Hepatocyte (in vitro differentiated cells): ENCODE data around the gene ELOA. TPM values are rescaled to one million over a fixed set of nuclear protein-coding genes. Genes with fewer than 3 reads are reported as not detected.

ENCODE experiments used
- DNase-seq: peaks from one replicate; pipeline ENCODE4 v3.0.0-alpha.2; 2016; ENCODE audit warnings: low spot score
- H2AFZ ChIP-seq: fragments of 200-600 bp; sonication (generic); 2 replicates; pipeline ENCODE4 v1.6.0; 2016; ENCODE audit warnings: antibody characterized with exemption, mild to moderate bottlenecking
- H3K27ac ChIP-seq: fragments of 200-600 bp; sonication (generic); 2 replicates; pipeline ENCODE4 v1.5.1; 2016; ENCODE audit warnings: mild to moderate bottlenecking
- H3K27me3 ChIP-seq: fragments of 200-600 bp; sonication (generic); 2 replicates; pipeline ENCODE4 v1.6.1; 2016
- H3K36me3 ChIP-seq: fragments of 200-600 bp; sonication (generic); replicated peaks from 2 replicates; pipeline ENCODE4 v1.5.1; 2016; ENCODE audit warnings: low read depth; ENCODE audit not compliant: insufficient read depth
- H3K4me1 ChIP-seq: fragments of 200-600 bp; sonication (generic); 2 replicates; pipeline ENCODE4 v1.5.1; 2016; ENCODE audit warnings: mild to moderate bottlenecking, moderate library complexity; ENCODE audit not compliant: insufficient read depth
- H3K4me2 ChIP-seq: fragments of 200-600 bp; sonication (generic); 2 replicates; pipeline ENCODE4 v1.6.0; 2016
- H3K4me3 ChIP-seq: fragments of 200-600 bp; sonication (generic); 2 replicates; pipeline ENCODE4 v1.5.1; 2016; ENCODE audit warnings: mild to moderate bottlenecking
- H3K79me2 ChIP-seq: fragments of 200-600 bp; sonication (generic); 2 replicates; pipeline ENCODE4 v1.6.0; 2017; ENCODE audit warnings: mild to moderate bottlenecking
- H3K9me2 ChIP-seq: fragments of 200-600 bp; sonication (generic); replicated peaks from 2 replicates; pipeline ENCODE4 v1.6.0; 2017; ENCODE audit warnings: mild to moderate bottlenecking; ENCODE audit not compliant: insufficient read depth
- H3K9me3 ChIP-seq: fragments of 200-600 bp; sonication (generic); 2 replicates; pipeline ENCODE4 v1.5.1; 2016; ENCODE audit warnings: low read depth, mild to moderate bottlenecking
- H4K20me1 ChIP-seq: fragments of 200-600 bp; sonication (generic); 2 replicates; pipeline ENCODE4 v1.6.0; 2016; ENCODE audit warnings: mild to moderate bottlenecking; ENCODE audit not compliant: insufficient read depth, poor library complexity, severe bottlenecking
- EZH2 ChIP-seq: fragments of 200-600 bp; sonication (generic); IDR thresholded peaks from 2 replicates; pipeline ENCODE4 v1.6.1; 2016; ENCODE audit warnings: antibody characterized with exemption, mild to moderate bottlenecking, borderline replicate concordance
- EZH2phosphoT487 ChIP-seq: fragments of 200-600 bp; sonication (generic); IDR thresholded peaks from one replicate; pipeline ENCODE4 v1.6.1; 2018; ENCODE audit warnings: antibody characterized with exemption, mild to moderate bottlenecking, low read depth, moderate library complexity; ENCODE audit not compliant: unreplicated experiment, severe bottlenecking
- WGBS: methylation state at CpG from one replicate; pipeline ENCODE4 v1.1.6; 2016; ENCODE audit warnings: low lambda C conversion rate; ENCODE audit errors: missing lambda C conversion rate; 5-methylcytosine and 5-hydroxymethylcytosine counted together
- polyA plus RNA-seq: library from polyadenylated mRNA; unstranded; fragments of >200 nt; fragmentation: Nextera tagmentation; extraction: Ambion mirVana; gene quantifications from 2 replicates; pipeline ENCODE4 v1.2.1, GENCODE V29; 2016
- total RNA-seq: library from RNA; depleted of rRNA; stranded (reverse); fragments of >200 nt; gene quantifications from 2 replicates; pipeline ENCODE4 v1.2.3, GENCODE V29; 2014
- TF ChIP-seq, protein P1 (sequence below): fragments of 200-600 bp; sonication (generic); IDR thresholded peaks from 2 replicates; pipeline ENCODE4 v1.5.1; 2016; ENCODE audit warnings: antibody characterized with exemption, mild to moderate bottlenecking; ENCODE audit not compliant: poor library complexity

ELOA gene
- total and polyA plus RNA-seq, 2 experiments from 2014 or later = 25.6 to 26.0 TPM

DNA sequence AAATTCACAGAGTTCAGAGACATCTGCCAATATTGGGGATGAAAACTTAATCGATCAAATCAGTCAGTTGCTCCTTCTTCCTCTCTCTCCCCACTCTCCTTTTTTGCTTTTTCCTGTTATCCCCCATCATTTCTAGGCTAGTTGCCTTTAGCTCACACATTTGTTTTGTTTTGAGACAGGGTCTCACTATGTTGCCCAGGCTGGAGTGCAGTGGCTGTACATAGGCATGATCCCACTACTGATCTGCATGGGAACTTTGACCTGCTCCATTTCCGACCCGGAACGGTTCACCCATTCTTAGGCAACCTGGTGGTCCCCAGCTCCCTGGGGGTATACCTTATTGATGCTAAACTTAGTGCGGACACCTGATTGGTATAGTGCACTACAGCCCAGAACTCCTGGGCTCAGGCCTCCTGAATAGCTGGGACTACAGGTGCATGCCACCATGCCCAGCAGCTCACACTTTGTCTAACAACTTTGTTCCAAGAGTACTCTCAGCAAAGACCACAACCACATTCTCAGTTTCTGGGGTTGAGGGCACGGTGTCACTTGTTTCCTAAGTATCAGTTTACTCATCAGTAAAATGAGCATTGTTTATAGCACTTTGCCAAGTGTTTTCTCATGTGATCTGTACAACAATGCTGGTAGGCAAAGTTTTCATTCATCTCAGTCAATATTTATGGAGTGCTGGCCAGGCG, 6.7 kb upstream of the ELOA start:
- no peaks in the 10 kb centered on the region for H3K9me3 ChIP-seq
- TF ChIP-seq EZH2phosphoT487 (no peak), EZH2 (no peak)
- TF ChIP-seq, protein P1, sequence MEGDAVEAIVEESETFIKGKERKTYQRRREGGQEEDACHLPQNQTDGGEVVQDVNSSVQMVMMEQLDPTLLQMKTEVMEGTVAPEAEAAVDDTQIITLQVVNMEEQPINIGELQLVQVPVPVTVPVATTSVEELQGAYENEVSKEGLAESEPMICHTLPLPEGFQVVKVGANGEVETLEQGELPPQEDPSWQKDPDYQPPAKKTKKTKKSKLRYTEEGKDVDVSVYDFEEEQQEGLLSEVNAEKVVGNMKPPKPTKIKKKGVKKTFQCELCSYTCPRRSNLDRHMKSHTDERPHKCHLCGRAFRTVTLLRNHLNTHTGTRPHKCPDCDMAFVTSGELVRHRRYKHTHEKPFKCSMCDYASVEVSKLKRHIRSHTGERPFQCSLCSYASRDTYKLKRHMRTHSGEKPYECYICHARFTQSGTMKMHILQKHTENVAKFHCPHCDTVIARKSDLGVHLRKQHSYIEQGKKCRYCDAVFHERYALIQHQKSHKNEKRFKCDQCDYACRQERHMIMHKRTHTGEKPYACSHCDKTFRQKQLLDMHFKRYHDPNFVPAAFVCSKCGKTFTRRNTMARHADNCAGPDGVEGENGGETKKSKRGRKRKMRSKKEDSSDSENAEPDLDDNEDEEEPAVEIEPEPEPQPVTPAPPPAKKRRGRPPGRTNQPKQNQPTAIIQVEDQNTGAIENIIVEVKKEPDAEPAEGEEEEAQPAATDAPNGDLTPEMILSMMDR = no peak

DNA sequence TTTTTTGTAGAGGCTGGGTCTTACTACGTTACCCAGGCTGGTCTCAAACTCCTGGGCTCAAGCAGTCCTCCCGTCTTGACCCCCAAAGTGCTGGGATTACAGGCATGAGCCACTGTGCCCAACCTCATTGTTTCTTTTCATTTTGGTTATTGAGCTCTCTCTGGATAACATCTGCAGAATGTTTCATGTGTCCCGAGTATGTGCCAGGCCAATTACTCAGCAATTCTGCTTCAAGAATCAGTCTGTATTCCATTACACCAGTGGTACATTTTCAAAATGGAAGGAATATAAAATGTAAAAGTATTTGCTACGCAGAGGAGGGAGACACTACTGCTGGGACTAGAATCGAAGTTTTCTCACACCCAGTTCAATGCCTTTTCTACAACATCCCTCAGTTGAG, 1.7 kb upstream of the ELOA start:
- Histone ChIP-seq H2AFZ (no peak overlapping the region), H3K9me2 (no peaks in the 10 kb centered on the region), H4K20me1 (peaks cover 23% of the 10 kb centered on the region), H3K36me3 (no peaks in the 10 kb centered on the region), H3K4me1 (peaks cover 16% of the 10 kb centered on the region), H3K79me2 (peaks cover 45% of the 10 kb centered on the region), H3K9me3 (no peaks in the 10 kb centered on the region), H3K27ac (no peak overlapping the region), H3K27me3 (no peaks in the 10 kb centered on the region), H3K4me2 (no peak overlapping the region), H3K4me3 (no peak overlapping the region)
- no peak for TF ChIP-seq EZH2
- TF ChIP-seq, protein P1 = no peak
- no peak for TF ChIP-seq EZH2phosphoT487
- DNase-seq = no peak
- WGBS = 93% methylated on average over 5 of the region's 5 CpGs

More for the DNA sequence above, 6.7 kb upstream of the ELOA start:
- Histone ChIP-seq H2AFZ (no peak overlapping the region), H3K79me2 (peaks cover 27% of the 10 kb centered on the region), H3K4me3 (no peak overlapping the region), H3K27ac (no peak overlapping the region), H3K4me1 (no peaks in the 10 kb centered on the region), H3K27me3 (no peaks in the 10 kb centered on the region), H4K20me1 (no peaks in the 10 kb centered on the region), H3K4me2 (no peak overlapping the region), H3K9me2 (no peaks in the 10 kb centered on the region), H3K36me3 (no peaks in the 10 kb centered on the region)
- 96% methylated on average over 7 of the region's 7 CpGs for WGBS
- DNase-seq = no peak

- 16% methylated on average over 21 of the region's 28 CpGs for WGBS
- Histone ChIP-seq H3K9me2 (no peaks in the 10 kb centered on the region), H3K27me3 (no peaks in the 10 kb centered on the region), H3K4me1 (peaks cover 16% of the 10 kb centered on the region), H3K79me2 (peaks cover 57% of the 10 kb centered on the region), H3K4me2 (peak overlapping the region; percentile 88), H3K4me3 (peak overlapping the region; percentile 75), H3K27ac (peak overlapping the region; percentile 92), H3K9me3 (no peaks in the 10 kb centered on the region), H4K20me1 (peaks cover 35% of the 10 kb centered on the region), H2AFZ (peak overlapping the region; percentile 81), H3K36me3 (no peaks in the 10 kb centered on the region)
- DNase-seq = no peak
- TF ChIP-seq EZH2 (no peak), EZH2phosphoT487 (no peak)
- TF ChIP-seq, protein P1 = no peak
These were observed 493 bp upstream of the ELOA start for GRCh38 chr1:23742670-23743286.
